GM12864 (cell line): Measurements from ENCODE around the gene ZDHHC13.

Experiments
- DNase-seq: peaks from one replicate; pipeline ENCODE4 v3.0.0-alpha.2; 2011; ENCODE audit warnings: low read depth
- H3K4me3 ChIP-seq: 2 replicates; pipeline ENCODE4 v1.5.1; 2011; ENCODE audit warnings: mild to moderate bottlenecking, low read depth, low read length, control low read depth
- TF ChIP-seq, protein P1 (sequence below): IDR thresholded peaks from 2 replicates; pipeline ENCODE4 v1.5.1; 2011; ENCODE audit warnings: low read depth, mild to moderate bottlenecking, moderate library complexity, low read length, control low read depth, inconsistent platforms; ENCODE audit errors: missing control alignments

The ZDHHC13 gene

DNA sequence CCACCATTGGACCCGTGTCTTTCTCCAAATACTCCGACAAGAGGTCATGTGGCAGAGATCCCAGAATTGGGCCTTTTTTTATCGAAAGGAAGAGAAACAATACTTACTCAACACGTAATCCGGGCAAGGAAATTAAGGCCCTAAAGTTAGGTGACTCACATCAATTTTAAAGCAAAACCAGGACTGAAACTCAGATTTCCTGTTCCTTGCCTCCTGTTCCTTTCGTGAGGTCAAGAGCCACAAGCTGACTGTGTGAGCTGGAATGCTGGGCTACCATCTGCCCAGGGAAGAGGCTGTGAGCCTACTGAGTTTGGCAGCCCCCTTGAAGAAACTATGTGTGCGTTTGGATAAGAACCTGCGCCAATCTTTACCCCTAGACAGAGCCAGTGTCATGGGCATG, 29.3 kb upstream of the ZDHHC13 start:
- TF ChIP-seq, protein P1, sequence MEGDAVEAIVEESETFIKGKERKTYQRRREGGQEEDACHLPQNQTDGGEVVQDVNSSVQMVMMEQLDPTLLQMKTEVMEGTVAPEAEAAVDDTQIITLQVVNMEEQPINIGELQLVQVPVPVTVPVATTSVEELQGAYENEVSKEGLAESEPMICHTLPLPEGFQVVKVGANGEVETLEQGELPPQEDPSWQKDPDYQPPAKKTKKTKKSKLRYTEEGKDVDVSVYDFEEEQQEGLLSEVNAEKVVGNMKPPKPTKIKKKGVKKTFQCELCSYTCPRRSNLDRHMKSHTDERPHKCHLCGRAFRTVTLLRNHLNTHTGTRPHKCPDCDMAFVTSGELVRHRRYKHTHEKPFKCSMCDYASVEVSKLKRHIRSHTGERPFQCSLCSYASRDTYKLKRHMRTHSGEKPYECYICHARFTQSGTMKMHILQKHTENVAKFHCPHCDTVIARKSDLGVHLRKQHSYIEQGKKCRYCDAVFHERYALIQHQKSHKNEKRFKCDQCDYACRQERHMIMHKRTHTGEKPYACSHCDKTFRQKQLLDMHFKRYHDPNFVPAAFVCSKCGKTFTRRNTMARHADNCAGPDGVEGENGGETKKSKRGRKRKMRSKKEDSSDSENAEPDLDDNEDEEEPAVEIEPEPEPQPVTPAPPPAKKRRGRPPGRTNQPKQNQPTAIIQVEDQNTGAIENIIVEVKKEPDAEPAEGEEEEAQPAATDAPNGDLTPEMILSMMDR: no peak
- no peak for DNase-seq
- H3K4me3 ChIP-seq: no peak overlapping the region

DNA sequence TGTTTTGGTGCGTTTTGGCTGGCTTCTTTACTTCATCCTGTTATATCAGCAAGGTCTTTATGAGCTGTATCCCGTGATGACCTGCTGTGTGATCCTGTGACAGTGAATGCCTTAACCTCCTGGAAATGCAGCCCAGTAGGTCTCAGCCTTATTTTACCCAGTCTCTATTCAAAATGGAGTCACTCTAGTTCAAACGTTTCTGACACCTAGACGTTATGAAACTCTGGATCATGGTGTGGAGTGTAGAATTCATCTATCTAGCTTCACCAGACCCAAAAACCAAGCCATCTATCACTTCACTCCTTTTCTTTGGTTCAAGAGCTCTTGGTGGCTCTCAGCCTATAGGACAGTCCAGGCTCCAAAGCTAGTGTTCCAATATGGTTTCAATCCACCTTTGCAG, 28.2 kb upstream of the ZDHHC13 start:
- no peak overlapping the region for H3K4me3 ChIP-seq
- DNase-seq: no peak
- TF ChIP-seq, protein P1: no peak

DNA sequence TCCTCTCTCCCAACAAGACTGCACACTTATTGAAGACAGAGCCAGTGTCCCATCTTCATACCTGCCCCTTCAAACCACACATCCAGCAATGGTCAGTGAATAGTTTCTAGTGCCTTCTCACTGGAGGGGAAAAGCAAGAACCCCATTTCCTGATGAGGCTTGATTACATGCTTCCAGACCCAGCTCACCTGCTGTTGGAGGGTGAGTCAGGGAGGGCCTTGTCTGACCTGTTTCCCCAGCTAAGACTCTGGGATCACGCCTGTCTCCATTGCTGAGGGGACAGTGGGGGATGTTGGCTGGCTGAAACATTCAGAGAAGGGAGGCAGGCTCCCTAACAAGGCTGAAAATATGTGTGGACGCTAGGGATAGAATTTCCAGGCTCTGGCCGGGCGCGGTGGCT, 27.5 kb upstream of the ZDHHC13 start:
- no peak overlapping the region for H3K4me3 ChIP-seq
- TF ChIP-seq, protein P1: no peak
- DNase-seq: no peak

DNA sequence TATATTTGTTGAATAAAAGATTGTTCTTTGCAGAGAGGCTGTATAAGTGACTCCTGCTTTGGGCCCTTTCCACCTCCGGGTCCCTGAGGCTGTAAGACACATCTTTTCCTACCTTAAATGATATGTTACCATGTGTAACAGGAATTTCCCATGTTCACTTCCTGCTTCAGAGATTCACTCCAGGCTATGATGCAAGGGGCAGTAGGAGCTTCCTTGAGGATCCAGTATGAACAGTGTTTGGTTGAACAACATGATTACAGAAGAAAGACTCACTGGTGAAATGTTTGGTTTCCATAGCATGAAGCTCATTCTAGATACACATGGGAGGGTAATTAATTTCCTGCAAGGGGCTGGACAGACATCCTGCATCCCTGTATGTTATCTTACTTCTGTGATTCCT, 25.6 kb upstream of the ZDHHC13 start:
- H3K4me3 ChIP-seq: no peak overlapping the region
- TF ChIP-seq, protein P1: no peak
- DNase-seq: no peak

DNA sequence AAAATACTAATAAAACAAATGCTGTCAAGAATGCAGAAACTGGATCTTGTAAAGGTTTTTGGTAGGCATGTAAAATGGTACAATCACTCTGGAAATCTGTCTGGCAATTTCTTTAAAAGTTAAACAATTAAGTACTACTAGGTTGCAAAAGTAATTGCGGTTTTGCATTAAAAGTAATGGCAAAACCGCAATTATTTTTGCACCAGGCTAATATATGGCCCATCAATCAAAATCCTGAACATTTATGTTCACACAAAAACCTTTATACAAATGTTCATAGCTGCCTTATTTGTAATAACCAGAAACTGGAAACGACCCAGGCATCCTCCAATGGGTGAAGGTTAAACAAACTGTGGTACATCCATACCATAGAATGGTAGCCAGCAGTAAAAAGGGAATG, 24.6 kb upstream of the ZDHHC13 start:
- TF ChIP-seq, protein P1: no peak
- no peak for DNase-seq
- H3K4me3 ChIP-seq: no peak overlapping the region

DNA sequence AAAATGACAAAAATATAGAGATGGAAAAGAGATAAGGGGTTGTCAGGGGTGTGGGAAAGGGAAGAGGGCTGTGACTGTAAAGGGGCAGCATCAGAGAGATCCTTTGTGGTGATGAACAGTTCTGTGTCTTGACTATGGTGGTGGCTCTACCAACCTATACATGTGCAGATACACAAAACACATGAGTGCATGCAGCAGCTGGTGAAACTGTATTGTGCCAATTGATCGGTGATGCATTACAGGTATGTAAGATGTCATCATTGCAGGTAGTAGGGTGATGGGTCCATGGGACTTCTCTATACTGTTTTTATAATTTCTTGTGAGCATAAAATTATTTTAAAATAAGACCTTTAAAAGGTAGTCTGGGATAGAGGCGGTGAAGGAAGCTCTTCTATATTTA, 24.1 kb upstream of the ZDHHC13 start:
- TF ChIP-seq, protein P1: no peak
- H3K4me3 ChIP-seq: no peak overlapping the region
- DNase-seq: no peak

DNA sequence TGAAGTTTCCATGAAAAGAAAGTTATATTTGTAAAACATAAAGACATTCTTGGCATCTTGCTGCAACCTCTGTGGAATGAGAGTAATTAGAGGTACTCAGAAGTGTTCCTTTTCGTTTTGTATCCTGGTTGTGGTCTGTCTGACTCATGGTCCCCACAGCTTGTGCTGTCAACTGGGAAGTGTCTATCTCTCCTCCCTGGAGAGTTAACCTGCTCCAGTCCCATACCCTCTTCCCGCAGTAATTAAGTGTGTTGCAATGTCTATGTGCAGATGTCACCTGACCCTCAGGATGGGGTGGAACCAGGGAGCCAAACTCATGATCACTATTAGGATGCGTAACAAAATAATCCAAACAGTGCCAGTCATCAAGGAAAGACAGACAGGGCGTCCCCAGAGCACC, 23.0 kb upstream of the ZDHHC13 start:
- H3K4me3 ChIP-seq: no peak overlapping the region
- TF ChIP-seq, protein P1: no peak
- DNase-seq: no peak
